ENCODE results near the gene FAAP100. TPM values are rescaled to one million over a fixed set of nuclear protein-coding genes. Genes with fewer than 3 reads are reported as not detected.

FAAP100 gene
- total and polyA plus RNA-seq, 2 donors (not counting 1 experiment from before 2014, with no cell fraction given) = 62.0 to 72.7 TPM

- Histone ChIP-seq H3K4me3 (ENCODE audit: control extremely low read depth in 1 of 5, extremely low read depth in 1 of 5, insufficient read depth in 1 of 5, low read depth in 2 of 5, low read length in 4 of 5) (no peak overlapping the region), H3K9me3 (ENCODE audit: control extremely low read depth in 1 of 3, control insufficient read depth in 2 of 3, insufficient read depth in 1 of 3, low read length in 2 of 3) (peaks cover 0 to 4% (median 0%) of the 10 kb centered on the region in 3 donors), H3K36me3 (replicated peaks in 1 of 2; ENCODE audit: control extremely low read depth in 1 of 2, control insufficient read depth in 1 of 2, extremely low read depth in 1 of 2, insufficient read depth in 2 of 2, low read length in 1 of 2) (no peaks in the 10 kb centered on the region), H3K27me3 (replicated peaks in 1 of 4; ENCODE audit: control extremely low read depth in 1 of 4, control insufficient read depth in 3 of 4, insufficient read depth in 4 of 4, low read length in 3 of 4) (peaks cover 0 to 11% (median 5%) of the 10 kb centered on the region in 4 experiments), H3K4me1 (ENCODE audit: control insufficient read depth in 2 of 2, insufficient read depth in 2 of 2, low read length in 2 of 2) (peaks cover 2 to 3% of the 10 kb centered on the region in 2 donors), H3K9ac (ENCODE audit: low read length) (no peak overlapping the region), H2AFZ (ENCODE audit: insufficient read depth, low read depth, low read length, poor library complexity, severe bottlenecking) (no peak overlapping the region), H3K4me2 (replicated peaks; ENCODE audit: low read depth, low read length, poor library complexity, severe bottlenecking) (no peak overlapping the region), H4K20me1 (ENCODE audit: control insufficient read depth, insufficient read depth, low read length, poor library complexity, severe bottlenecking) (no peaks in the 10 kb centered on the region), H3K79me2 (ENCODE audit: control insufficient read depth, insufficient read depth, low read length) (no peaks in the 10 kb centered on the region), H3K27ac (ENCODE audit: low read length in 2 of 2) (no peak overlapping the region)
- ATAC-seq (ENCODE audit: low read depth) (no peak), DNase-seq (no peak)
- peaks cover 16% of the 10 kb centered on the region for H3K27me3 Mint-ChIP-seq
- CTCF ChIA-PET = interaction anchor here (1.2 kb wide), 1 partner anchor 202 kb away, joined by 3 read pairs; no protein-coding TSS in a partner anchor
- no peak overlapping the region for H3K4me3 Mint-ChIP-seq
- 94% methylated on average over 15 of the region's 16 CpGs for WGBS (ENCODE audit: insufficient coverage)
- no peak overlapping the region for H3K27ac Mint-ChIP-seq
- H3K9me3 Mint-ChIP-seq (ENCODE audit: insufficient read depth) = no peaks in the 10 kb centered on the region
- intact Hi-C loops (cut with micrococcal nuclease) = no loop called here
- no peak for TF ChIP-seq CTCF (IDR thresholded peaks at IDR 0.05)
- TF ChIP-seq EZH2 (IDR thresholded peaks at IDR 0.05; ENCODE audit: borderline replicate concordance, insufficient read depth, low read depth, low read length, poor library complexity, severe bottlenecking) = no peak
- POLR2A ChIA-PET = no interaction called here
- H3K4me1 Mint-ChIP-seq = no peaks in the 10 kb centered on the region
Measured at GRCh38 chr17:81493198-81494038, 58.7 kb downstream of the FAAP100 start.

- Histone ChIP-seq H3K4me1 (ENCODE audit: control insufficient read depth in 2 of 2, insufficient read depth in 2 of 2, low read length in 2 of 2) (peaks cover 5 to 7% of the 10 kb centered on the region in 2 donors), H3K36me3 (replicated peaks in 1 of 2; ENCODE audit: control extremely low read depth in 1 of 2, control insufficient read depth in 1 of 2, extremely low read depth in 1 of 2, insufficient read depth in 2 of 2, low read length in 1 of 2) (no peaks in the 10 kb centered on the region)
- POLR2A ChIA-PET = no interaction called here
Measured at GRCh38 chr17:81492706-81493105, 59.4 kb downstream of the FAAP100 start.

More at GRCh38 chr17:81492706-81493105, 59.4 kb downstream of the FAAP100 start:
- Histone ChIP-seq H2AFZ (ENCODE audit: insufficient read depth, low read depth, low read length, poor library complexity, severe bottlenecking) (no peak overlapping the region), H3K27me3 (replicated peaks in 1 of 4; ENCODE audit: control extremely low read depth in 1 of 4, control insufficient read depth in 3 of 4, insufficient read depth in 4 of 4, low read length in 3 of 4) (peaks cover 0 to 12% (median 5%) of the 10 kb centered on the region in 4 experiments), H3K9ac (ENCODE audit: low read length) (no peak overlapping the region), H3K79me2 (ENCODE audit: control insufficient read depth, insufficient read depth, low read length) (no peaks in the 10 kb centered on the region), H3K4me3 (ENCODE audit: control extremely low read depth in 1 of 5, extremely low read depth in 1 of 5, insufficient read depth in 1 of 5, low read depth in 2 of 5, low read length in 4 of 5) (no peak overlapping the region), H3K27ac (ENCODE audit: low read length in 2 of 2) (no peak overlapping the region), H4K20me1 (ENCODE audit: control insufficient read depth, insufficient read depth, low read length, poor library complexity, severe bottlenecking) (no peaks in the 10 kb centered on the region), H3K4me2 (replicated peaks; ENCODE audit: low read depth, low read length, poor library complexity, severe bottlenecking) (no peak overlapping the region), H3K9me3 (ENCODE audit: control extremely low read depth in 1 of 3, control insufficient read depth in 2 of 3, insufficient read depth in 1 of 3, low read length in 2 of 3) (peaks cover 0 to 4% (median 0%) of the 10 kb centered on the region in 3 donors)
- Mint-ChIP-seq H3K27me3 (peaks cover 16% of the 10 kb centered on the region), H3K4me3 (no peak overlapping the region), H3K27ac (no peak overlapping the region), H3K9me3 (ENCODE audit: insufficient read depth) (no peaks in the 10 kb centered on the region), H3K4me1 (no peaks in the 10 kb centered on the region)
- ATAC-seq (ENCODE audit: low read depth) (no peak), DNase-seq (no peak)
- intact Hi-C loops (cut with micrococcal nuclease) = no loop called here
- 72% methylated on average over 5 of the region's 9 CpGs for WGBS (ENCODE audit: insufficient coverage)
- CTCF ChIA-PET = interaction anchor here (0.7 to 1.2 kb wide), 2 partner anchors 9 to 201 kb away, joined by 3 read pairs; no protein-coding TSS in a partner anchor
- TF ChIP-seq CTCF (IDR thresholded peaks at IDR 0.05) (no peak), EZH2 (IDR thresholded peaks at IDR 0.05; ENCODE audit: borderline replicate concordance, insufficient read depth, low read depth, low read length, poor library complexity, severe bottlenecking) (no peak)

All from B cell (primary cell).